GM23338 (cell line): ENCODE results near the gene DCAF10. TPM values are rescaled to one million over a fixed set of nuclear protein-coding genes. Genes with fewer than 3 reads are reported as not detected.

Source experiments
- ATAC-seq: fragments of 200-7000 bp; cut with Tn5 transposase; 3 replicates; pipeline ENCODE4 v1.9.1; 2020
- DNase-seq: peaks from one replicate; pipeline ENCODE4 v3.0.0-alpha.2; 2015; ENCODE audit warnings: low spot score
- H2AFZ ChIP-seq: fragments of 200-600 bp; sonication (generic); 2 replicates; pipeline ENCODE4 v1.8.0; 2016; ENCODE audit warnings: antibody characterized with exemption, mild to moderate bottlenecking, moderate library complexity
- H3F3A ChIP-seq: fragments of 200-600 bp; sonication (generic); replicated peaks from 2 replicates; pipeline ENCODE4 v1.8.0; 2017; ENCODE audit warnings: antibody characterized with exemption, mixed run types, low read depth
- H3K27ac ChIP-seq: fragments of 200-600 bp; sonication (generic); 2 replicates; pipeline ENCODE4 v1.6.1; 2016; ENCODE audit warnings: low read depth
- H3K27me3 ChIP-seq: fragments of 200-600 bp; sonication (generic); 2 replicates; pipeline ENCODE4 v1.8.0; 2016; ENCODE audit warnings: mild to moderate bottlenecking, mixed run types, moderate library complexity; ENCODE audit not compliant: insufficient read depth
- H3K36me3 ChIP-seq: fragments of 200-600 bp; sonication (generic); 2 replicates; pipeline ENCODE4 v1.8.0; 2016; ENCODE audit warnings: mild to moderate bottlenecking; ENCODE audit not compliant: insufficient read depth
- H3K4me1 ChIP-seq: fragments of 200-600 bp; sonication (generic); 2 replicates; pipeline ENCODE4 v1.8.0; 2016; ENCODE audit warnings: mild to moderate bottlenecking, moderate library complexity; ENCODE audit not compliant: insufficient read depth
- H3K4me2 ChIP-seq: fragments of 200-600 bp; sonication (generic); 2 replicates; pipeline ENCODE4 v1.7.1; 2017; ENCODE audit warnings: mixed run types
- H3K4me3 ChIP-seq: fragments of 200-600 bp; sonication (generic); 2 replicates; pipeline ENCODE4 v1.6.1; 2016; ENCODE audit warnings: mixed run types
- H3K79me2 ChIP-seq: fragments of 200-600 bp; sonication (generic); replicated peaks from 2 replicates; pipeline ENCODE4 v1.8.0; 2017; ENCODE audit warnings: mild to moderate bottlenecking; ENCODE audit not compliant: insufficient read depth
- H3K9me2 ChIP-seq: fragments of 200-600 bp; sonication (generic); 2 replicates; pipeline ENCODE4 v1.8.0; 2017; ENCODE audit not compliant: insufficient read depth
- H4K20me1 ChIP-seq: fragments of 200-600 bp; sonication (generic); replicated peaks from 2 replicates; pipeline ENCODE4 v1.8.0; 2017; ENCODE audit warnings: mild to moderate bottlenecking; ENCODE audit not compliant: insufficient read depth
- H3K27ac Mint-ChIP-seq: 2 replicates; pipeline ENCODE4 v1.8.0; 2020; ENCODE audit warnings: inconsistent platforms, mild to moderate bottlenecking, moderate library complexity, mixed read lengths
- H3K27me3 Mint-ChIP-seq: 3 replicates; pipeline ENCODE4 v1.8.0; 2022; ENCODE audit warnings: low read depth, mild to moderate bottlenecking, moderate library complexity, mixed read lengths, inconsistent platforms; ENCODE audit not compliant: insufficient read depth, poor library complexity
- H3K36me3 Mint-ChIP-seq: 3 replicates; pipeline ENCODE4 v1.8.0; 2021; ENCODE audit warnings: low read depth, mild to moderate bottlenecking, inconsistent platforms, moderate library complexity, mixed read lengths
- H3K4me1 Mint-ChIP-seq: 3 replicates; pipeline ENCODE4 v1.8.0; 2020; ENCODE audit warnings: mild to moderate bottlenecking, inconsistent platforms, mixed read lengths
- H3K4me3 Mint-ChIP-seq: 3 replicates; pipeline ENCODE4 v1.8.0; 2021; ENCODE audit warnings: moderate library complexity, mild to moderate bottlenecking, inconsistent platforms, mixed read lengths
- H3K9me3 Mint-ChIP-seq: 3 replicates; pipeline ENCODE4 v1.8.0; 2020; ENCODE audit warnings: moderate library complexity, mild to moderate bottlenecking, inconsistent platforms, mixed read lengths
- CTCF ChIP-seq, 2 experiments: fragments of 200-600 bp in 1 of 2; sonication (generic) in 1 of 2; conservative IDR thresholded peaks; 2 replicates each; pipeline versions ENCODE4 v1.5.1 to v1.6.1; 2016 to 2017; ENCODE audit warnings: antibody characterized with exemption in 2 of 2, low read depth in 2 of 2, mild to moderate bottlenecking in 2 of 2, moderate library complexity in 1 of 2
- EZH2phosphoT487 ChIP-seq: fragments of 200-600 bp; sonication (generic); IDR thresholded peaks from one replicate; pipeline ENCODE4 v1.8.1; 2018; ENCODE audit warnings: antibody characterized with exemption; ENCODE audit not compliant: unreplicated experiment
- JUNB ChIP-seq: IDR thresholded peaks from one replicate; pipeline ENCODE4 v1.6.1; 2016; ENCODE audit warnings: antibody characterized with exemption; ENCODE audit not compliant: unreplicated experiment
- NANOG ChIP-seq: IDR thresholded peaks from 2 replicates; pipeline ENCODE4 v1.6.1; 2016; ENCODE audit warnings: antibody characterized with exemption, borderline replicate concordance
- REST ChIP-seq: IDR thresholded peaks from one replicate; pipeline ENCODE4 v1.6.1; 2018; ENCODE audit warnings: antibody characterized with exemption; ENCODE audit not compliant: unreplicated experiment
- STAT1 ChIP-seq: IDR thresholded peaks from one replicate; pipeline ENCODE4 v1.6.1; 2016; ENCODE audit warnings: antibody characterized with exemption; ENCODE audit not compliant: unreplicated experiment
- ZNF462 ChIP-seq: fragments of 250-450 bp; sonication (Bioruptor Pico); IDR thresholded peaks from 2 replicates; pipeline ENCODE4 v1.5.0; 2020; ENCODE audit warnings: mild to moderate bottlenecking, moderate library complexity
- polyA plus RNA-seq: library from polyadenylated mRNA; unstranded; fragments of >200 nt; fragmentation: Nextera tagmentation; extraction: Ambion mirVana; gene quantifications from 2 replicates; pipeline ENCODE4 v1.2.1, GENCODE V29; 2016
- total RNA-seq: library from RNA; depleted of rRNA; stranded (reverse); fragments of >200 nt; shearing (Covaris generic); gene quantifications from 2 replicates; pipeline ENCODE4 v1.2.3, GENCODE V29; 2014

DCAF10 gene
- total and polyA plus RNA-seq, 2 experiments from 2014 or later = 6.6 to 11.5 TPM

- TF ChIP-seq CTCF (conservative IDR thresholded peaks at IDR 0.05; ENCODE audit: low read depth in 2 of 2) = no peak
- no peak for TF ChIP-seq ZNF462 (CRISPR knock-in tag)
- TF ChIP-seq STAT1 = no peak
These were observed 105.2 kb downstream of the DCAF10 start (continued) for GRCh38 chr9:37905776-37906175.

GRCh38 chr9:37906312-37907239 is 106.0 kb downstream of the DCAF10 start:
- H3K4me3 ChIP-seq = no peak overlapping the region
- no peak for DNase-seq
- peaks cover 16% of the 10 kb centered on the region for H3K4me1 Mint-ChIP-seq
- TF ChIP-seq NANOG = no peak
- TF ChIP-seq REST = no peak
- TF ChIP-seq EZH2phosphoT487 = no peak
- no peak for TF ChIP-seq CTCF (conservative IDR thresholded peaks at IDR 0.05; ENCODE audit: low read depth in 2 of 2)
- no peak for TF ChIP-seq JUNB

More at GRCh38 chr9:37906312-37907239, 106.0 kb downstream of the DCAF10 start:
- H3K9me2 ChIP-seq = no peaks in the 10 kb centered on the region
- H3K4me2 ChIP-seq = no peak overlapping the region
- H3F3A ChIP-seq = peaks cover 8% of the 10 kb centered on the region
- H3K36me3 Mint-ChIP-seq = no peaks in the 10 kb centered on the region
- no peak for ATAC-seq
- H3K27ac Mint-ChIP-seq = no peak overlapping the region
- H3K4me1 ChIP-seq = peaks cover 22% of the 10 kb centered on the region
- no peaks in the 10 kb centered on the region for H3K36me3 ChIP-seq
- no peaks in the 10 kb centered on the region for H3K9me3 Mint-ChIP-seq
- peaks cover 11% of the 10 kb centered on the region; the same call in 1 of the 2 replicates for H4K20me1 ChIP-seq
- H2AFZ ChIP-seq = no peak overlapping the region
- peaks cover 16% of the 10 kb centered on the region; the same call in 1 of the 2 replicates for H3K27me3 ChIP-seq
- H3K79me2 ChIP-seq = peaks cover 15% of the 10 kb centered on the region
- no peak overlapping the region; the same call in 2 of the 3 replicates for H3K4me3 Mint-ChIP-seq
- H3K27me3 Mint-ChIP-seq = peaks cover 11% of the 10 kb centered on the region
- H3K27ac ChIP-seq = no peak overlapping the region
